Measurements from ENCODE around the gene LRCH1.

The LRCH1 gene

DNA sequence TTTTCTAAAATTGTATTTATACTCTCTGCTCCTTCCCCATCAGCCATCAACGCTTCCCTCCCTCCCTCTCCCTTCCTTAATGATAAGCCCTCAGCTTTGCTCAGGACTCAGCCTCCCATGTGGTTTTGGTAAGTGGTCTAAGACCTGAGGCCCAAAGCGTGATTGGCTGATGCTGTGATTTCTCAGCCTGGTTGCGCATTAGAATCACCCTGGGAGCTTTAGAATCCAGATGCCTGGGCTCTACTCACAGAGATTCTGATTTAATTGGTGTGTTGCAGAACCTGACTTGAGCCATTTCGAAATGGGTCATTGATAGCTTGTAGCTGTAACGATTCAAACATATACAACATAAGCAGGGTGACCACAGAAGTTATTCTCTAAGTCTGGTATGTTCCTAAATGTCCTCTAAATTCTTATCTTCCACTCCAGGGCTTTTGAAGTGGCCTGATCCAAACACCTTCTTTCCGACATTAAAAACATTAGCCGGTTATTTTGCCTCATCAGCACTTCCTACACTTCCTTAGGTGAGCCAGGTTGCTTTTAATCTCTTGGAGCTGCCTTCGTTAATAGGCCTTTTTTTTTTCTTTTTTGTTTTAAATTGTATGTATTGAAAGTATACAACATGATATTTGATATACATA lies 60.6 kb downstream of the LRCH1 start:
- in situ Hi-C loops (cut with MboI; ENCODE audit: low sequenced_read_pairs) = no loop called here

DNA sequence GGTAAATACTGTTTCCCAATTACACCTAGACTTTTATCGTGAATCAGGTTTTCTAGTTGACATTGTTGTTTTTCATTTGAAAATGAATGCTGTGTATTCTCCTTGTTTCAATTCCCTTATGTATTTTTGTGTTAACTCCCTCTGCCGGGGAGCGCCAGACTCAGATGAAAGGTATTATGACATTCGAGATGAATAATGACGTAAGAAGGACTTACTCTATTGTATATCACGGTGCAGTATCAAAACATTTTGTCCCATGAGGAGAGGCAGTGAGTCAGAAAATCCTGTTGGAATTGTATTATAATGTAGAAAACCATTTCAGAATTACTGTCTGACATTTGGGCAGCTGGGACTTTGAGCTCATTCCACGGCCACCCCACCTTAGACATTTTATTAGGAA lies 61.6 kb downstream of the LRCH1 start:
- in situ Hi-C loops (cut with MboI; ENCODE audit: low sequenced_read_pairs) = no loop called here

DNA sequence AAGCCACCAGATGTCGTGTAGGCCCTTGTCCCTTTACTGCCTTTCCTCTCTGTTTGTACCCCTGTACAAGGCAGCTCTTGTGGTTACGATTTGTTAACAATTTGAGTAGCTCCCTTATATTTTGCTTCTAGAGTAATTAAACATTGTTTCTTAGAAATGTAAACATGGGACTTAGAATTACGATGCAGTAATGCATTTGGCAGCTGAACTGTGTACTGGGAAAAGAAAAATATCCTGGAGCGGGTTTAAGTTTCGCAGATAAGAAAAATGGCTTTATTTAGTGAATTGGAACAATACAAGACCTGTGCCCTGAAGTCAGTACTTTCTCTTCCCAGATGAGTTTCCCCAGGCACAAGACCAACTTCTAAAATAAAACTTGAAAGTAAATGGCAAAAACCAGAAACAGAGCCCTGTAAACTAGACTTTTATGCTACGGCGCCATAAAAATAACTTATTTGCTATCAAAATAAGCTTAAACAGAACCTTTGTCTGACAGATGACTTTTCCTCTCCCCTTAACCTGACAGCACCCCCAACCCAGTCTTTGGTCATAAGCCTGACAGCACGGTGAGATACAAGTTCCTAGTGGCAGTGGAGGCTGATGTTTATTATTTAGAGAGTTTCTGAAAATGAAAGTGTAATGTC lies 63.0 kb downstream of the LRCH1 start:
- in situ Hi-C loops (cut with MboI; ENCODE audit: low sequenced_read_pairs) = no loop called here

DNA sequence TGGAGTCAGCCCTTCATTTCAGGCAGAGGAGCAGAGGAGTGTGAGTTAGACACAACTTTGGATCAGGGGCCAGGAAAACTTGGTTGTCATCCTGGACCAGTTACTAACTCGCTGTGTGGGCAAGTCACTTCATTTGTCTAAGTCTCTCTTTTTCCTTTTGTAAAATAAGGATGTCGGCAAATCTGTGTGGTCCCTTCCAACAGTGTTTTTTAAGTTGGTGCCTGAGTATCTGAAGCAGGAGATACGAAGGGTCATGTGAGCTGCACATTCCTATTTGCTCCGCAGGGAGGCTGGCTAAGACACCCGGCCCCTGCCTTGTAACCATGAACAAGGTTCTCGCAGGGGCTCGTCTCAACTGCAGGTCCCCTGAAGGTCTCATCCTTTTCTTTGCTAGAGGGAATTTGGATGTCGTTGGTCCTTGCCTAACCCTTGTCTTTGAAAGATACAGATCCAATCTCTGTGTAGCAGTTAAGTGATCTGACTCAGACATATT lies 64.3 kb downstream of the LRCH1 start:
- in situ Hi-C loops (cut with MboI; ENCODE audit: low sequenced_read_pairs) = no loop called here

DNA sequence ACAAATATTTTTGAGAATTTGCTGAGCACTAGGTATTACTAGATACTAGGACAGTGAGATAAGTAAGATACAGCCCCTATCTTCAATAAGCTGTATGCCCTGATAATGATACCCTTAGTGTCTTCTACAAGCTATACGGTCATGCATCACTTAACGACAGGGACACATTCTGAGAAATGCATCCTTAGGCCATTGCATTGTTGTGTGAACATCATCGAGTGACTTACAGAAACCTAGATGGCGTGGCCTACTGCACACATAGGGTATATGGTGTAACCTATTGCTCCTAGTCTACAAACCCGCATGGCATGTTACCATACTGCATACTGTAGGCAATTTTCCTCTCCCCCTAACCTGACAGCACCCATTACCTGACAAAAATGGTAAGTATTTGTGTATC lies 64.9 kb downstream of the LRCH1 start:
- in situ Hi-C loops (cut with MboI; ENCODE audit: low sequenced_read_pairs) = no loop called here

GRCh38 chr13:46618694-46619254 lies 65.8 kb downstream of the LRCH1 start:
- in situ Hi-C loops (cut with MboI; ENCODE audit: low sequenced_read_pairs) = no loop called here

- in situ Hi-C loops (cut with MboI; ENCODE audit: low sequenced_read_pairs) = no loop called here
These were observed 67.1 kb downstream of the LRCH1 start for GRCh38 chr13:46620029-46620428.

DNA sequence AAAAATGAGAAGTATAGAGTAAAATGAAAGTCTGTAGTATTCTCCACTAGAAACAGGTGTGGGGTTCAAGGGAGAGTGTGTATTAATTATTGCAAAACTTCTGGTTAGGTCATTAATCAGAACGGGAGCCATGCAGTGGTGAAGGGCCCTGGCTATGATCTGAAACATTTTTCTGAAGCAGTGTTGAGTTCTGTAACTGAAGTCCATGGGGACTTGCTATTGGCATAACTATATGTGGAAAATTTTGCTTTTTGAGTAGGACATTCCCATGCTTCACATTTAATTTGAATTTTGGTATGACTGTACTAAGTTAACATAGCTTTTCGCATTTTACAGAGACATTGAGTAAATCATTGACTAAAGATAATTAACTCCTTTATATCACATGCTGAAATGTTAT lies 67.5 kb downstream of the LRCH1 start:
- in situ Hi-C loops (cut with MboI; ENCODE audit: low sequenced_read_pairs) = no loop called here

DNA sequence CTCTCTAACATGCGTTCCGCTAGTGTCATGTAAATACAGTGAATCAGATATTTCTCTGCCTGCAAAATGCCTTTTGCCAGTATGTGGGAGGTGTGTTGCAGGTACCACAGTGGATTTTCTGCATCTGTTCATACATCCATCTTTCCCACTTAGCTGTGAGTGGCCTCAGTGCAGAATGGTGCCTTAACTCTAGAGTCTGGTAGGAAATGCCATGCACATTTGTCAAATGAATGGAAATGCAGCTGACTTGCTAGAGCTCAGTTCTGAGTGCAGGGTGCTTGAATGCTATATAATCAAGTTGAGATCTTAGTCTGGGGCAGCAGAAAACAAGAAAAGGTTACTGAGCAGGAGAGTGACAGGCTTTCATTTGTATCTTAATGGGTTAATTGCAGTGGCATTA lies 68.2 kb downstream of the LRCH1 start:
- in situ Hi-C loops (cut with MboI; ENCODE audit: low sequenced_read_pairs) = no loop called here

GRCh38 chr13:46621792-46622629 lies 69.0 kb downstream of the LRCH1 start:
- in situ Hi-C loops (cut with MboI; ENCODE audit: low sequenced_read_pairs) = no loop called here

- in situ Hi-C loops (cut with MboI; ENCODE audit: low sequenced_read_pairs) = no loop called here
These were observed 69.8 kb downstream of the LRCH1 start for GRCh38 chr13:46622630-46623256.

- in situ Hi-C loops (cut with MboI; ENCODE audit: low sequenced_read_pairs) = no loop called here
These were observed 71.4 kb downstream of the LRCH1 start for GRCh38 chr13:46624353-46624752.

GRCh38 chr13:46624821-46625220 lies 71.9 kb downstream of the LRCH1 start:
- in situ Hi-C loops (cut with MboI; ENCODE audit: low sequenced_read_pairs) = no loop called here

GRCh38 chr13:46627462-46627861 lies 74.5 kb downstream of the LRCH1 start:
- in situ Hi-C loops (cut with MboI; ENCODE audit: low sequenced_read_pairs) = no loop called here

GRCh38 chr13:46628622-46629365 lies 75.8 kb downstream of the LRCH1 start:
- in situ Hi-C loops (cut with MboI; ENCODE audit: low sequenced_read_pairs) = no loop called here

GRCh38 chr13:46629811-46630413 lies 76.9 kb downstream of the LRCH1 start:
- in situ Hi-C loops (cut with MboI; ENCODE audit: low sequenced_read_pairs) = no loop called here

- in situ Hi-C loops (cut with MboI; ENCODE audit: low sequenced_read_pairs) = no loop called here
These were observed 77.6 kb downstream of the LRCH1 start for GRCh38 chr13:46630431-46631178.

DNA sequence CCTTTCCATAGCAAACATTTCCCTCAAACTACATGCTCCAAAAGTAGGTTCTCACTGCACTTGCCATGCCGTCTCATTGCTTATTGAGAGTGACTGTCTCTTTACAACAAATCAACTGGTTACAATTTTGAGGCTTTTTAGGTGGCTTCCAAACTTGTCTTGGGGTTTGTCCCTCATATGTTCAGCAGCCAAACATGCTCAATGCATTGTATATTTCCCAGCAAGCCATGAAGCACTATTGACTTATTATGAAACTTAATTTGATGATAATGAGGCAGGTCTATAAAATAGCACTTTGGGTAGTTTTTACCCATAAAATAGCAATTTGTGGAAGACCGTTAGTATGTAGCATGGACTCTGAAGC lies 78.2 kb downstream of the LRCH1 start:
- in situ Hi-C loops (cut with MboI; ENCODE audit: low sequenced_read_pairs) = no loop called here

- in situ Hi-C loops (cut with MboI; ENCODE audit: low sequenced_read_pairs) = no loop called here
These were observed 79.2 kb downstream of the LRCH1 start for GRCh38 chr13:46632176-46632575.
